RCC 7860 (cell line): ENCODE measurements around the gene ADGRG1.

ENCODE experiments used
- DNase-seq: peaks from one replicate; pipeline ENCODE4 v3.0.0-alpha.2; 2015; ENCODE audit warnings: low spot score
- FAIRE-seq: peaks from 2 replicates; lab custom pipeline; 2012; peaks lifted over from hg19 to GRCh38; lab: Jason Lieb, UNC

The ADGRG1 gene

GRCh38 chr16:57619606-57620334 lies 8.7 kb upstream of the ADGRG1 start:
- no peak for FAIRE-seq

DNA sequence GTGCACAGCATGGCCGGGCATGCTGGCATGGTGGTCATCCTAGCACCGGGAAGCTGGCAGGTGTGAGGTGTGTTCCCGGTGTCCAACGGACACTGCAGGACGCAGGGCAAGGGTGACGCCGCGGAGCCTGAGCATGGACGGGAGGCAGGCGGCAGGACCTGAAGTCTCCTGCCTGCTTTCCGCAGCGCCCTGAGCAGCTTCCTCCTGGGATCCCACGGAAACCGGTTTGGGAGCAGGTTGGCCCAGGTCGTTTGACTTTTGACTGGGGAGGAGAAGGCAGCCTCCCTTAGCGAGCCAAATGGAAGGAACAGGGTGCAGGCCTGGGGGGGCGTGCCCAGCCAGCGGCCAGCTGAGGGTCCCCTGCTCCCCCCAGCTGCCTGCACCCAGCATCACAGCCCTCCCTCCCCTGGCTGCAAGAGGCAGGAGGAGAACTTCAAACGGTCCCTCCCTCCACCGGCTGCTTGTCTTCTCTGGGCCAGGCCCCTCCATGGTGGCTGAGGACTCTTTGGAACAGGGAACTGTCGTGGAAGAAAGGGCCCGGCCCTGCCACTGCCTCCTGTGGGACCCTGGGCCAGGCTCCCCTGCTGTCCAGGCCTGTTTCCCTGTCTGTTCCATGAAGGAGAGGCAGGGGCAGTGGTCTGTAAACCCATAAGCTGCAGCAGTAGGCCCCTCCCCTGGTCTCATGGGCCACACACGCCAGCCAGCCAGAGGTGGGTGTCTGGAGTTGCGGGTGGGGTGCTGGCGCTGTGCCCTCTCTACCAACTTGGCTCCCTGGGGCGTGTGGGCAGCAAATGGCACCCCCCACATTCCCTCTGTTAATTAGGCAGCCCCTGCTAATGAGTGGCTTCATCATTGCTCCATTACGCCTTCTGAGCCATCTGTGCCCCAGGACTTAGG lies 7.8 kb upstream of the ADGRG1 start:
- DNase-seq (no peak), FAIRE-seq (no peak)

More at GRCh38 chr16:57619606-57620334, 8.7 kb upstream of the ADGRG1 start:
- DNase-seq: no peak

- FAIRE-seq (no peak), DNase-seq (no peak)
Measured at GRCh38 chr16:57621521-57622271, 6.7 kb upstream of the ADGRG1 start.

DNA sequence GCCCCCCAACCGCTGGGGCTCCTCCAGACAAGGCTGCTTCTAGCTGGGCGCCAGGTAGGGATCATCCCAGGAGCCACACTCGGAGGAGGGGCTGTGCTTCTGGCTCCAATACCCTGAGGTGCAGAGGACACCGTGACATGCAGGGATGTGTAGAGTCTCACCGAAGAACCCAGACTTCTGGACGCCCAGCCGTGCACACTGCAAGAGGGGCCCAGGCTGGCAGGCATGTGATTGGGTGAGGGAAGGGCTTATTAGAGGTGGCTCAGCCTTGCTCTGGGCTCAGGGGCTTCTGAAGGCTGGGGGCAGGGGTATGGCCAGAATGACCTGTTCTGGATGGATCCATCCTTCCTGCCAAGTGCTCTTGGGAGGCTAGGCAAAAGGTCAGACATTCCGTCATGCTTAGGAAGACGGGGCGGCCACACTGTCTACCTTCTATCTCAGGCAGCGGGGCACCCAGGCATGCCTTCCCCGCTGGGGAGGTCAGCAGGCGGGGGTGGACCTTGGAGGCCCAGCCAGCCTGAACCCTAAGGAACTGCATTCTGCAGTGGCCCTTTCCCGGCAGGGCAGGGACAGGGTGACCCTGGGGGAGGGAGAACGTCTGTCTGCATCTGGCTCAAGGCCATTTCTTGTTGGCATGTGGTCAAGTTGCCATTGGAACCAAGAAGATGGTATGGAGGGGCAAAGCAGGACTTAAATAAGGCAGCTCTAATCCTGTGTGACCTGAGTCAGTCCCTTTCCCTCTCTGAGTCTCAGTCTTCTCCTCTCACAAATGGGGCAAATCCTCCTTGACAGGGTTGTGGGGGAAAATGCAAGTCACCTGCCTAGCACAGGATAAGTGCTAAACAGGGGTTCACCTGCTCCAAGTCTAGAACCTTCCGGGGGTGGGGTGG lies 5.8 kb upstream of the ADGRG1 start:
- DNase-seq (peak; percentile 91), FAIRE-seq (peak; percentile 89)

GRCh38 chr16:57623251-57624043 lies 5.0 kb upstream of the ADGRG1 start:
- FAIRE-seq: peak; percentile 85

DNA sequence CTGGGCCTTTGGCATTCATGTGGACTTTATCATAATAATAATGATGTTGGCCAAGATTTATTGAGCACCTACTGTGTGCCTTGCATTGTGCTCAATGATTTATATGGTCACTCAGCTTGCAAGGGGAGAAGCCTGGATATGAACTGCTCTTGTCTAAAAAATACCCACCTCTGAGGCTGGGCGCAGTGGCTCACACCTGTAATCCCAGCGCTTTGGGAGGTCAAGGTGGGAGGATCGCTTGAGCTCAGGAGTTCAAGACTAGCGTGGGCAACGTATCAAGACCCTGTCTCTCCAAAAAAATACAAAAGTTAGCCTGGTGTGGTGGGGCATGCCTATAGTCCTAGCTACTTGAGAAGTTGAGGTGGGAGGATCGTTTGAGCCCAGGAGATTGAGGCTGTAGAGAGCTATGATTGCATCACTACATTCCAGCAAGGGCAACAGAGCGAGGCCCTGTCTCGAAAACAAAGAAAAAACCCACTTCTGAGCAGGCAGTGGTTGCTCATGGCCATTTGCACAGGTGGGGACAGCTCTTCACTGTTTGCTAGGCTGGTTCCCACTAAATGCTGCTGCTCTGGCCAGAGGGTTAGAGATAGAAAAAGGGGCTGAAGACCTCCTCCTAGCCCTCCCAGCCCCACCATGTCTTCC lies 4.3 kb upstream of the ADGRG1 start:
- FAIRE-seq (peak; percentile 89), DNase-seq (peak; percentile 93)

More at GRCh38 chr16:57623251-57624043, 5.0 kb upstream of the ADGRG1 start:
- DNase-seq: peak; percentile 96

- FAIRE-seq (no peak), DNase-seq (no peak)
Measured at GRCh38 chr16:57624806-57625500, 3.5 kb upstream of the ADGRG1 start.

GRCh38 chr16:57626420-57627170 lies 1.8 kb upstream of the ADGRG1 start:
- DNase-seq (no peak), FAIRE-seq (no peak)

- peak; percentile 98 for DNase-seq
- FAIRE-seq: peak; percentile 95
Measured at GRCh38 chr16:57627184-57627871, 1.1 kb upstream of the ADGRG1 start.

DNA sequence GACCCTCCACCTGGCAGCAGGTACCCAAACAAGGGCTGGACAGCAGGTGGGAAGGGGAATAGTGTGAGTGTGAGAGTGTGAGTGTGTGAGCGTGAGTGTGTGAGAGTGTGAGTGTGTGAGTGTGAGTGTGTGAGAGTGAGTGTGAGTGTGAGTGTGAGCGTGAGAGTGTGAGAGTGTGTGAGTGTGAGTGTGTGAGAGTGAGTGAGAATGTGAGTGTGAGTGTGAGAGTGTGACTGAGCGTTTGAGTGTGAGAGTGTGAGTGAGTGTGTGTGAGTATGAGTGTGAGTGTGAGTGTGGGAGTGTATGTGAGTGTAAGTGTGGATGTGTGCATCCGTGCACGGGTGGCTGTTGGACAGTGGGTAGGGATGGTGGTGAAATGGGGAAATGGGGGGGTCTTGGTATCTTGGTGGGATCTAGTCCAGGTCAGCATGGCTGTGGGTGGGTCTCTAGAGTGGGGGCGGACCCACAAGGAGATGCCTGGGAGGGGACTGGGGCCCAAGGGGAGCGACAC lies 408 bp downstream of the ADGRG1 start:
- no peak for DNase-seq
- FAIRE-seq: no peak

DNA sequence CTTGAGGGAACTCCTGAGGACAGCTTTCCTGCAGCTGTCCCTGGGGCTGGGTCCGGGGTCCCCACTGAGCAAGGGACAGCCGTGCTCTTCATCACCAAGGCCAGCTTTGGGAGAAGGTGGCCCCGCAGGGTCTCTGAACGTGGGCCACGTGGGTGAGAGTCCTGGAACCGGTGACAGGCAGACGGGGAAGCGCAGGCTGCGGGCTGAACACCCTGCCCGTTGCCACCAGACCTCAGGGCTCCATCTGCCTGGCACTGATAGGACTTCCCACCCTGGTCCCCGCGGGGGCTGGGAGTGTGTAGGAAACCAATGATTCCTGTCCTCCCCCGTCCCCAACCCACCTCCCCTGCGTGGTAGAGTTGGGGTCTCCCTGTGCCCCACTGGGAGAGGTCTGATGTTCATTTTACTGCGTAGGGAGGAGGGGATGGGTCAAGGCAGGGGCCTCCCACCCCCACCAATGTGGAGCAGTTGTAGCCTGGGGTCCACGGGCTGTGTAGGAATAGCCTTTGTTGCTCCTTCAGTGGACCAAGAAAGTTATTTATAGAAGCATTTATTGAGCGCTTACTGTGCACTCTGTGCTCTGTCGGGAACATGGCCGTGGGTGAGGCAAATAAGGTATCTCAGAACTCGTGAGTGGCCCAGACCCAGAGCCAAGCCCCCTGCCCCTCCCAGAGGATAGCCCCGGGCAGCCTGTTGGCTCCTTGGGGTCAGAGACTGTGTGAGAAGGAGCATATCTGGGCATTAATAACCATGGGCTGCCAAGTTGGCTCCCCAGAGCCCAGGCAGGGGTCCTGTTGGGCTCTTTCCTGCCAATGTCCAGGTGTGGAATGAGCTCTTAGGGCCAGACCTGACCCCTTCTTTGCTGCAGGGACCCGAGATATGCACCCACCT lies 1.3 kb downstream of the ADGRG1 start:
- DNase-seq: no peak
- FAIRE-seq: no peak

GRCh38 chr16:57630407-57630797 lies 2.0 kb downstream of the ADGRG1 start:
- no peak for FAIRE-seq
- no peak for DNase-seq

DNA sequence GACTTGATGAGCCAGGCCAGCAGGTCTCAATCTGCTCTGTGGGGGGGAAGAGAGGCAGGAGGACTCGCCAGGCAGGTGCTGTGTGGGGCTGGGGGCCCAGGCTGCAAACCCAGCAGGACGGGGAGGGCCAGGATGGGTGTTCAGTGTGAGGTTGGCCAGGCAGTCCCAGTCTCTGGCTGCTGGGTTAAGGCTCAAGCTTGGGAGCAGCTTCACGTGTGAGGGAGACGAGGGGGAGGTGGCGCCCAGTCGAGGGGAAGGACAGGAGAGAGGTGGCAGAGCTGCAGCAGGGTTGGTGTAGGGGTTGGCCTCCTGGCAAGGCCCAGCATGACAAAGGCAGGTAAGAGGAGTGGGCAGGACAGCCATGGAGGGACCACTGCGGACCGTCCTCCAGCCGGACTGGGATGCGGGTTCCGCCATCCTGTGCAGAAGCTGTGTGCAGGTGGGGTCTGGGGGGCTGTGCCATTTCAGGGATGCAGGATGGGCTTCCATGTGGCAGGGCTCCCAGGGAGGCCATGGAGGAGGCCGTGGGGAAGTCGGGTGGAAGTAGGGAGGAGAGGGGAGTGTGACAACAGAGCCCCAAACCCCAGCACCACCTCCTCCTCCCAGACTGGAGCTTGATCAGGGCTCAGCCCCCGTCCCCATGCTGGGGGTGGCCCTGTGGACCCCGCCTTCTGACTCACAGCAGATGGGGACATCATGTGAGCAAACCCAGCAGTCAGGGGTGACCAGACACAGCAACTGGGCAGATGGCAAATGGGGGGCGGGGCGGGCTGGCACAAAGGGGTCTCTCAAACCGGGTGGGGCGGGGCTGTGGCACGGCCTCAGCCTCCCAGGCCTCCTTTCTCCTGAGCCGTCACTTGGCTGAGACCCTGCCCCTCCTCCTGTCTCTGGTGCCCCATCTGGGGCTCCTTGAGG lies 2.8 kb downstream of the ADGRG1 start:
- no peak for FAIRE-seq
- DNase-seq: no peak

DNA sequence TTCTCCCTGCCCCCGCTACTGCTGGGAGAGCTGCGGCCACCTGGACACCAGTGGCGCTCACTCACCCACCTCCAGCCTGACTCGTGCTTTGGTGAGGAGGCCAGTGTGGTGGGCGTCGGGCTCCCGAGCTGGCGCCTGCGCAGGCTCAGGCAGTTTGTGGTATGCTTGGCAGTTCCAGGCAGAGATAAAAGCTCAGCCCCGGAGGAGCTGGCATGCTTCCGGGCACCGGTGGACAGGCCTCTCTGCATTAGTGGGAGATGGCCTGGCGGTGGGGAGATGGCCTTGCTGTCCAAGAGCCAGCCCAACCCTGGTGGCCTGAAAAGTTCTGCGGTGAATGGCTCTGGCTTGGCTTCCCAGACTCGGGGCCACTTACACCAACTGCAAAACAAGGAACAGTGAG lies 4.1 kb downstream of the ADGRG1 start:
- no peak for FAIRE-seq
- DNase-seq: no peak
